ENCODE results near the gene METTL9.

METTL9 gene

DNA sequence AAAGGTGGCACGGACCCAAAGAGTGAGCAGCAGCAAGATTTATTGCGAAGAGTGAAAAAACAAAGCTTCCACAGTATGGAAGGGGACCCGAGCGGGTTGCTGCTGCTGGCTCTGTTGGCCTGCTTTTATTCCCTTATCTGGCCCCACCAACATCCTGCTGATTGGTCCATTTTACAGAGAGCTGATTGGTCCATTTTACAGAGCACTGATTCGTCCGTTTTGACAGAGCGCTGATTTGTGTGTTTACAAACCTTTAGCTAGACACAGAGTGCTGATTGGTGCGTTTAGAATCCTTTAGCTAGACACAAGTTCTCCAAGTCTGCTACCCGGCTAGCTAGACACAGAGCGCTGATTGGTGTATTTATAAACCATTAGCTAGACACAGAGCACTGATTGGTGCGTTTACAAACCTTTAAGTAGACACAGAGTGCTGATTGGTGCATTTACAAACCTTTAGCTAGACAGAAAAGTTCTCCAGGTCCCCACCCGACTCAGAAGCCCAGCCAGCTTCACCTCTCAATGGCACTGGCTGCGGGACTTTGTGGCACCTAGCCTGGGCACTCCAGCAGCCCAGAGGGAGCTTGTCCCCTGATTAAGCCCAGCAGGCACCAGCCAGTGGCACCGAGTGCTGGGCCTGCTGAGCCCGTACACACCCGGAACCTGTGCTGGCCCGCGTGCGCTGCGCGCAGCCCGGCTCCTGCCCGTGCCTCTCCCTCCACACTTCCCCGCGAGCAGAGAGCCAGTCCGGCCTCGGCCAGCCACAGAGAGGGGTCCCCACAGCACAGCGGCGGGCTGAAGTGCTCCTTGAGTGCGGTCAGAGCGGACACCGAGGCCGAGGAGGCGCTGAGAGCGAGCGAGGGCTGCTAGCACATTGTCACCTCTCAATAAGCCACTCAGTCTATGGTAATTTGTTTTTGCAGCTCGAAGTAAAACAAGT is 37.9 kb downstream of the METTL9 start:
- TF ChIP-seq GATA3 (IDR thresholded peaks at IDR 0.05; ENCODE audit: low read depth, low read length): no peak
- no peak for TF ChIP-seq GATA2 (IDR thresholded peaks at IDR 0.05; ENCODE audit: low read depth, low read length)

DNA sequence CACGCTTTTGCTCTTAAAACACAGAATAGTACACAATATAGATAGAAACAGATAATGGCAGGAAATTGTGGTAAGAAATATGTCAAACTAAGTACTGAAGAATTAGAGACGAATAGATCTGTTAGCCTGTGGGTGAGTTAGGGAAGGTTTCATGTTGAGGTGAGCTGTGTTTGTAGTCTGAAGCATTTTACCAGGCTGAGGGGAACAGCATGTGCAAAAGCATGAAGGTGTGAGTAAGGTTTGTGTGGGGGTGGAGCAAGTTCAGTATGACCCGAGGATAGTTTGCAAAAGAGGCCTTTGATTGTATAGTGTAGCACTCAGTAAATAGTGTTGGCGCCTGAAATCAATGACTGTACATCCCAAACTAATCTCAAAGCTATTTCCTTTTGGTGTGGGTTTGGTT is 39.2 kb downstream of the METTL9 start:
- no peak for TF ChIP-seq GATA2 (IDR thresholded peaks at IDR 0.05; ENCODE audit: low read depth, low read length)
- no peak for TF ChIP-seq GATA3 (IDR thresholded peaks at IDR 0.05; ENCODE audit: low read depth, low read length)

DNA sequence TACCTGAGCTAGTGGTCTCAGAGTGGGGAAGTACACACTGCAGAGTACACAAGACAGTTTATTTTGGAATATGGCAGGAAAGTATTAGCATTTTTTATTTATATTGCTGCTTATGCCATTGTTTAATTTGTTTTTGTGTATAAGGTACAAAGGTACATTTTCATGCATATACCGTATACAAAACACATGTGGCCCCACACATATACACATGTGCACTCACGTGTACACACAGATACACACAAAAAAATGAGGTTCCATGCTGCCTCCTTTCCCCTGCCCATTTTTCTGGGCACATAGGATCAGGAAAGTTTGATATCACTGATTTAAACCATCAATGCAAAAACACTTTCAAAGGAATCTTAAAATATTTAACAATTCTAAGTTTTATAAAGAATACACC is 40.1 kb downstream of the METTL9 start:
- TF ChIP-seq GATA2 (IDR thresholded peaks at IDR 0.05; ENCODE audit: low read depth, low read length): no peak

DNA sequence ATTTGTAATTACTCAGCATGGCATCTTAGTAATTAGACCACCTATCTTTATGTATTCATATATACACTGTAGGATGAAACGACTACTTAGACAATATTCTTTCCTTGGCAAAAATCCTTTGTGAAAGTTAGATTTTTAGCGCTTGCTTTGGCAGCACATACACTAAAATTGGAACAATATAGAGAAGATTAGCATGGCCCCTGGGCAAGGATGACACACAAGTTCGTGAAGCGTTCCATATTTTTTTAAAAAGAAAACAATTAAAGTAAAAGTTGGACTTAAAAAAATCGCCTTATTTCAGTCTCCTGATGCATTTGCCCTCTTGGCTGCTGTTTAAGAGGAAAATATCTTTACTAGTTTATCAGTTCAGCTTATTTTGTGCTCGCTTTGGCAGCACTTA is 42.5 kb downstream of the METTL9 start:
- TF ChIP-seq GATA3 (IDR thresholded peaks at IDR 0.05; ENCODE audit: low read depth, low read length): no peak
- no peak for TF ChIP-seq GATA2 (IDR thresholded peaks at IDR 0.05; ENCODE audit: low read depth, low read length)

DNA sequence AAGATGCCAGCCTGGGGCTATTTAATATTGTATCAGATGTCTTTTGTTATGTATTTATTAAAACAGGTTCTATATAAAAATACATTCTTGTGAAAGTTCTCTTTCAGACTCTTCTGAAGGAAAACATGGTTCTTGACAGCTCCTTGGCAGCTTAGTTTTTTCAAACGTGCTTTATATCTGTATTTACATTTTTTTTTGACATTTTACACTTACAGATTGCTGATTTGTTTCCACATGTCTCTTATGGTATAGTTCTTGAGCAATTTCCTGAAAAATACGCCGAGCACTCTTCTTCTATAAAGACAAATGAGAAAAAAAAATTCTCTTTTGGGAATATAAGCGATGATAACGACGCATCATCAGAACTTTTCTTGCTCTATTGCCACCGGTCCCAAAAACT is 43.5 kb downstream of the METTL9 start:
- TF ChIP-seq GATA3 (IDR thresholded peaks at IDR 0.05; ENCODE audit: low read depth, low read length) (no peak), GATA2 (IDR thresholded peaks at IDR 0.05; ENCODE audit: low read depth, low read length) (no peak)

DNA sequence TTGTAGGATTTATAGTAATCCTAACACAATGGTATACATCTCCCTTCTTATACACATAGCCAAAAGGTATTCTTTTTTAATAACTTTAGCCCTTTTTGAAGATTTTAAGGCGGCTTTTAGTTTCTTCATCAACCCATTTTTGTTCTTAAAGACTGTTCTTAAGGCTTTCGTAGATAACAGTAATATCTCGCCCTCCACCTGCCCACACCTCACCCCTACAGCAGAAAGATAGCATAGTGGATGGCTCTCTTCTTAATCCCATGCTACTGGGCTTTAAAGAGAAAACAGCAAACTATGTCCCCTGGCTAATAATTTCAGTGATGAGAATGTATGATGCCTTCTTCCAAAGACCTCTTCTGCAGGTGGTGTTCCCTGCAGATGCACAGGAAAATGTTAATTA is 44.4 kb downstream of the METTL9 start:
- TF ChIP-seq GATA2 (IDR thresholded peaks at IDR 0.05; ENCODE audit: low read depth, low read length) (no peak), GATA3 (IDR thresholded peaks at IDR 0.05; ENCODE audit: low read depth, low read length) (no peak)

DNA sequence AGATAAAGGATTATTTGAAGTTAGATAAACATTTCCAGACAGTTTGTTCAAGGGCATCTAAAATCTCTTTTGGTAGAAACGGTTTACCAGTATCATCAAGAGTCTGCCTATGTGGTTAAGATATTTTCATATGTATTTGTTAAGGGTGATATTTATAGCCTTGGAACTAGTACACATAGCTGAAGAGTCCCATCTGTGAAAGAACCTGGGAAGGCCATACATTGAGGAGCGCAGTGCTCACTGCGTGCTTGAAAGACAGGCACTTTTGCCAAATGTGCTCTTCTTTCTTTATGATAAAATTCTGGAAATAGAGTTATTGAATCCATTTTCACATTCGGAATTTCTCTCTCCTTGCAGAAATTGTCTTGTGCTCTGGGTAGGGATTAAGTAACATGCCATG is 45.3 kb downstream of the METTL9 start:
- TF ChIP-seq GATA2 (IDR thresholded peaks at IDR 0.05; ENCODE audit: low read depth, low read length) (no peak), GATA3 (IDR thresholded peaks at IDR 0.05; ENCODE audit: low read depth, low read length) (no peak)

DNA sequence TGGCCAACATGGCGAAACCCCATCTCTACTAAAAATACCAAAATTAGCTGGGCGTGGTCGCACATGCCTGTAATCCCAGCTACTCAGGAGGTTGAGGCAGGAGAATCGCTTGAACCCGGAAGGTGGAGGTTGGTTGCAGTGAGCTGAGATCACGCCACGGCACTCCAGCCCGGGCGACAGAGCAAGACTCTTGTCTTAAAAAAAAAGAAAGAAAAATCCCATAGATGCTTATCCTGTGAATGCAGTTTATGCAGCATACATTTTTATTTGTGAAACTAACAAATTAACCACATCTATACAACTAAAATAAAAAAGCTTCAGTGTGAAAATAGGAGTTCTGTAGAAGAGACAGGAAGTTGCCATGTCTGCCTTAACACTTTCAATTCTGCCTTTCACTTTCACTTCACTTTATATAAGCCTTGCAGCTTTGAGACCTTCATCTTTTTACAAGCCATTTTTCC is 45.9 kb downstream of the METTL9 start:
- TF ChIP-seq GATA2 (IDR thresholded peaks at IDR 0.05; ENCODE audit: low read depth, low read length) (no peak), GATA3 (IDR thresholded peaks at IDR 0.05; ENCODE audit: low read depth, low read length) (no peak)

DNA sequence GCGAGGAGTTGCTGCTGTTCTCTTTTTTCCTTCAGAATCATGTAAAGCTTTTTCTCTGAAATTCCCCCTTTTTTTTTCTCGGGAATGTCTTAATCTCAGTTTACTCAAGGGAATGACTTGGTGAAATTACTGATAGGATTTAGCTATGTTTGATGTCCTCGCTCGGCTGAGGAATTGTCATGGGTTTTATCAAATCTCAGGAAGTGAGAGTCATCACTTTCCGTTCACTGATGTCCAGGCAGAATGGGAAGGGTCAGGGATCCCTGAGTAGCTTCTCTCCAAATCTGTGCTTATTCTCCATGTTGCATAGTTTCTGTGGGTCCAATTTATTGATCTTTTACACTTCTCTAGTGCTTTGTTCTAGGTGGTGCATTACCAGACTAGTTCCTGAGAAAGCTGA is 46.7 kb downstream of the METTL9 start:
- TF ChIP-seq GATA2 (IDR thresholded peaks at IDR 0.05; ENCODE audit: low read depth, low read length): no peak
- TF ChIP-seq GATA3 (IDR thresholded peaks at IDR 0.05; ENCODE audit: low read depth, low read length): no peak

DNA sequence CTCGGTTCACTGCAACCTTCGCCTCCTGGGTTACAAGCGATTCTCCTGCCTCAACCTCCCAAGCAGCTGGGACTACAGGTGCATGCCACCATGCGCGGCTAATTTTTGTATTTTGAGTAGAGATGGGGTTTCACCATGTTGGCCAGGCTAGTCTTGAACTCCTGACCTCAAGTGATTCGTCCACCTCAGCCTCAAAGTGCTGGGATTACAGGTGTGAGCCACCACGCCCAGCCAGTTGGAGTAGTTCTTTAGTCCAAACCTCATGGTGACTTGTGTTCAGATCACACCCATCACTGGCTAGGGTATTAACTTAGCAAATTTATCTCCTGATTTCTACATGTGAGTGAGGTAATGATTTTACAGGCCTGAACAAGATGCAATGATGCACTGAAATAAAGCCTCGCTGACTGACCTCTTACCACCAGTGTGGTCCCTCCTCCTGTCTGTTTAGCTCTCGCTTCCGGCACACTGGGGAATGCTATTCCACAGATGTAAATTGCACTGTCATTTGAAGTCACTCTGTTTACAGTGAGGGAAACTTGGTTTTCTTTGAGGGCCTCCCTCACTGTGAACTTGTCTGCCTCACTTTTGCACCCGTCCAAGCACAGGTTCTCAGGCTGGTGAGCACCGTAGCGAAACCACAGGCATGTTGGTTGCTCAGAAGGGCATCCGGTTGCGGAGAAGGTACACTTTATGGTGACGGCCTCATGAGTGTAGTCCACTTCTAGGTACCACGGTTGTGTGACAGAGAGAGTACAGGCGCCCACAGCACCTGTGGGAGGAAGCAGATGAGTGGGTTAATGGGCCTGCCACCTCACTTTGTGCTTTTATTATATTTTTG is 47.6 kb downstream of the METTL9 start:
- TF ChIP-seq GATA3 (IDR thresholded peaks at IDR 0.05; ENCODE audit: low read depth, low read length) (no peak), GATA2 (IDR thresholded peaks at IDR 0.05; ENCODE audit: low read depth, low read length) (no peak)

DNA sequence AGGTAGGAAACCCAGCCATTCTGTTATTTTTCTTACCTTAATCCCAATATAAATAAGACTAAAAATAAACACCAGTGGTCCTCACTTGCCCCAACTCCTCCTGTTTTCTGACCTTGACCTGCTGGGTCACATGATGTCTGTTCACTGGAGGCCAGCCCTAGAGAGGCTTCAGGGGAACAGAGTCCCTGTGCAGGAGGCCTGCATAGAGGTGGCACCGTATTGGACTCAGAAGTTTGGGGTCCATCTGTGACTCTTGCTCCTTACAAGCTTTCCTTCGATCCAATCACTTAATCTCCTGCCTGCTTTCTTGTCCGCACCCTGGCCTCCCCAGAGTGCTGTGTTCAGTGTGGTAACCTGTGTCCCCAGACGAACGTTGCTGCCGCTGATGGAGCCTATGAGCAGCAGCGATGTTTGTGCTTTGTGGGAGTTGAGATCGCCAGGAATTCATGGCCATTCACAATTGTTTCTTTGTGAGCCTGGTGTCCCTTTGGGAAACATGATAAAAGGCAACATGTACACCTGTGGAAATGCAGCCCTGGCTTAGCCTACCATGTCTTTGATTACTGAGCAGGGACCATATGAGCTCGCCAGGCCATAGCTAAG is 48.3 kb downstream of the METTL9 start:
- no peak for TF ChIP-seq GATA2 (IDR thresholded peaks at IDR 0.05; ENCODE audit: low read depth, low read length)
- TF ChIP-seq GATA3 (IDR thresholded peaks at IDR 0.05; ENCODE audit: low read depth, low read length): no peak

DNA sequence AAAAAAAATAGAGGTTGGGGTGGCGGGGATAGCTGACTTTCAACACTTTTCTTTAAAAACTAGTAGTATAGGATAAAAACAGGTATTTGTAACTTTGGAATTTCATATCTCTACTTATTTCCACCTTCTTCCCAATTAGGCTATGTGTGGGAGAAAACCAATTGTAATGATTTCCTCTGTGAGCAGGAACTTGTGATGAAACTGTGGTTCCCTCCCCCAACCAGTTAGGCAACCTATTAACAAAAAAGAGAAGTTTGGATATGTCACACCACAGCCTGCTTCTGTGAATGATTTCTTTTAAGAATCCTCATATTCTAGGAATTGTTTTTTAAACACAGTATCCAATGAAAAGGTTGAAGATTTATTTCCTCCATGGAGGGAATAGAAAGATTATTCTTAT is 51.1 kb downstream of the METTL9 start:
- no peak for TF ChIP-seq GATA3 (IDR thresholded peaks at IDR 0.05; ENCODE audit: low read depth, low read length)
- TF ChIP-seq GATA2 (IDR thresholded peaks at IDR 0.05; ENCODE audit: low read depth, low read length): no peak

DNA sequence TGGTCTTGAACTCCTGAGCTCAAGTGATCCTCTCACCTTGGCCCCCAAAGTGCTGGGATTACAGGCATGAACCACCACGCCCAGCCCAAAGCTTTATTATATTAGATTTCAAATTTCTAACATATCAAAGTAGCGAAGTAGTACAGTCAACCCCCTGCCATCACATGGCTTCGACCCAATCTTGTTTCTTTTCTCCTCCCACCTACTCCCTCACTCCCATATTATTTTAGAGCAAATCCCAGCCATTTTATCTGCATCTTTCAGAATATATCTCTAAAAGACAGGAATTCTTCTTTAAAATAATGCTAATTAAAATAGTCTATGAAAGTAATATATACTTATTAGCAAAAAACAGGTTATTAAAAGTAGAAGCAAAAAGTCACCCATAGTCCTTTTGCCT is 52.1 kb downstream of the METTL9 start:
- TF ChIP-seq GATA3 (IDR thresholded peaks at IDR 0.05; ENCODE audit: low read depth, low read length) (no peak), GATA2 (IDR thresholded peaks at IDR 0.05; ENCODE audit: low read depth, low read length) (no peak)

DNA sequence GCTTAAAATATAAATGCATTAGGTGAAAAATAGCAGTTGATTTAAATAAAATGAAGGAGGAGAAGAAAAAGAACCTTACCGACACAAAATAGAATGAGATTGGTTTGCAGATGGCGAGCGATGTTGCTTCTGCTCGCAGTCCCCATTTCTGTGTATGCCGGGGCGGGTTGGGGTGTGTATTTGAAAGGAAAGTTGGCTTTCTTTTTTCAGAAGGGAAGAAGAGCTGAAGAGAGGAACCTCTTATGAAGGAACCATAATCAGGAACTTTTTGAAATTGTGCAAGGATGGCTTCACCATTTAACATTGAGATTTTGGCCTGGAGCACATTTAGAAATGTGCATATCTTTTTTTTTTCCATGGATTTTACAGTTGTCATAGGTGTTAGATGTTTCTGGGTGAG is 53.1 kb downstream of the METTL9 start, which contains the start of gene IGSF6:
Gene IGSF6 (minus strand): TSS at position 156 of the 400 bp plus-strand sequence. CDS start 10 bp downstream, at position 146.
- no peak for TF ChIP-seq GATA2 (IDR thresholded peaks at IDR 0.05; ENCODE audit: low read depth, low read length)

Data from SH-SY5Y (cell line).